Measurements from ENCODE around the gene PCDH9.

The PCDH9 gene

DNA sequence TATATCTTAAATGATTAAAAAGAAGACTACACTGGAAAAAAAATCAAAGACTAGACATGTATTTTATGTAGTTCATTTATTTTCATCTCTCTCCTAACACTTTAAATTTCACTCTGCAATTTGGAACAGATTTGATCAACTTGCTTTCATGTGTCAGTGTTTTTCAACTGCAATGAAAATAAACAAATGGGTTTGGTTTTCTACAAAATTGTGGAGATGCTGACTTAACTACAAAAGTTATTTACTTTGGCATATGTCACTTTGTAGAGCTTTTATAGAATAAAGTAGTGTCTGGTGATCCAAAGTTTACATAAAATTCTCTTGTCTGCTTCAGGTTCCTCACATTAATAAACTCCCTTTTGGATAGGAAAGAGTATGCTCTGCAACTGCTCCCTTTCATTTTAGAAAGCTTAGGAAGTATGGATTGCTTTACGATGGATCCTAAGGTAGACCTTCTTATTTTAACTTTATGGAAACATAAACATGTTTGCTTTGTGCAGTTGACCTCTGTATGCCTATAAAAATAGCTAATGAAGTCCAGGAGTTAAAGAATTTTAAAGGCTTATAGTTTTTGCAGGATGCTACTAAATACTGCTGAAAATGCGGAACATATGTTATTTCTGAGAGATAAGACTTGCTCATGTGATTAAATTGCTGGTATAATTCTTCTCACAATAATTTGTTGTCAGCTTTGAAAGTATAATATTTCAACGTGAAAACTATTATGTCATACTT is 815.9 kb downstream of the PCDH9 start:
- TF ChIP-seq, protein P1, sequence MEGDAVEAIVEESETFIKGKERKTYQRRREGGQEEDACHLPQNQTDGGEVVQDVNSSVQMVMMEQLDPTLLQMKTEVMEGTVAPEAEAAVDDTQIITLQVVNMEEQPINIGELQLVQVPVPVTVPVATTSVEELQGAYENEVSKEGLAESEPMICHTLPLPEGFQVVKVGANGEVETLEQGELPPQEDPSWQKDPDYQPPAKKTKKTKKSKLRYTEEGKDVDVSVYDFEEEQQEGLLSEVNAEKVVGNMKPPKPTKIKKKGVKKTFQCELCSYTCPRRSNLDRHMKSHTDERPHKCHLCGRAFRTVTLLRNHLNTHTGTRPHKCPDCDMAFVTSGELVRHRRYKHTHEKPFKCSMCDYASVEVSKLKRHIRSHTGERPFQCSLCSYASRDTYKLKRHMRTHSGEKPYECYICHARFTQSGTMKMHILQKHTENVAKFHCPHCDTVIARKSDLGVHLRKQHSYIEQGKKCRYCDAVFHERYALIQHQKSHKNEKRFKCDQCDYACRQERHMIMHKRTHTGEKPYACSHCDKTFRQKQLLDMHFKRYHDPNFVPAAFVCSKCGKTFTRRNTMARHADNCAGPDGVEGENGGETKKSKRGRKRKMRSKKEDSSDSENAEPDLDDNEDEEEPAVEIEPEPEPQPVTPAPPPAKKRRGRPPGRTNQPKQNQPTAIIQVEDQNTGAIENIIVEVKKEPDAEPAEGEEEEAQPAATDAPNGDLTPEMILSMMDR (IDR thresholded peaks at IDR 0.05; ENCODE audit: low read depth, low read length), result no peak
- TF ChIP-seq EZH2phosphoT487 (IDR thresholded peaks at IDR 0.05; ENCODE audit: low read depth), result no peak
- H3K9me3 ChIP-seq (ENCODE audit: insufficient read depth, low read length), result no peaks in the 10 kb centered on the region
- H3K4me2 ChIP-seq (ENCODE audit: low read length), result no peak overlapping the region

DNA sequence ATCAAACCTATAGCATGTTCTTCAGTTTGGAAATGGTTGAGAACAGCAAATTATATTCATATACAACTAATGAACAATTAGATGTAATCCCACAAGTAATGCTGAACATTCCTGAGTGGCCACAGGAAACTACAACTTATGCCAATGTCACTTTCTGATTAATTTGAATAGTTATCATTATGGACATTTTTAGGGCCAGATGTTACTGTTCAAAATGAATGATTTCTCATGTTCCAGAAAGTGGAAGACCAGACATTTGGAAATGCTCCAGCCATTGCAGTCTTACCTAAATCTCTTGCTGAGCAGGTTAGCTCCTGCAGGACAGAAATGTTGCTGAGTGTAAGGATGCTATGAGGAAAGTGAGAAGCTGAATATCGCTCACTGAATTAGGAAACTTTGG is 819.8 kb downstream of the PCDH9 start:
- H4K20me1 ChIP-seq (ENCODE audit: insufficient read depth, low read length), result no peaks in the 10 kb centered on the region
- no peak for TF ChIP-seq EZH2phosphoT487 (IDR thresholded peaks at IDR 0.05; ENCODE audit: low read depth)
- TF ChIP-seq, protein P1 (IDR thresholded peaks at IDR 0.05; ENCODE audit: low read depth, low read length), result no peak
- no peak overlapping the region for H3K4me3 ChIP-seq (ENCODE audit: low read length)
- H3K4me1 ChIP-seq (ENCODE audit: low read length), result no peaks in the 10 kb centered on the region
- no peak overlapping the region for H3K27ac ChIP-seq (ENCODE audit: low read length)
- no peak overlapping the region for H3K9ac ChIP-seq (ENCODE audit: low read length)
- H3K79me2 ChIP-seq (ENCODE audit: low read length), result no peaks in the 10 kb centered on the region
- no peak overlapping the region for H2AFZ ChIP-seq (ENCODE audit: low read depth, low read length)
- no peaks in the 10 kb centered on the region for H3K9me3 ChIP-seq (ENCODE audit: insufficient read depth, low read length)
- no peak overlapping the region for H3K4me2 ChIP-seq (ENCODE audit: low read length)
- H3K27me3 ChIP-seq (ENCODE audit: low read depth, low read length), result no peaks in the 10 kb centered on the region
- no peaks in the 10 kb centered on the region for H3K36me3 ChIP-seq (replicated peaks; ENCODE audit: low read depth, low read length)

More for the DNA sequence above, 815.9 kb downstream of the PCDH9 start:
- no peak overlapping the region for H3K4me3 ChIP-seq (ENCODE audit: low read length)
- no peaks in the 10 kb centered on the region for H3K27me3 ChIP-seq (ENCODE audit: low read depth, low read length)
- H3K9ac ChIP-seq (ENCODE audit: low read length), result no peak overlapping the region
- H3K79me2 ChIP-seq (ENCODE audit: low read length), result no peaks in the 10 kb centered on the region
- no peaks in the 10 kb centered on the region for H3K4me1 ChIP-seq (ENCODE audit: low read length)
- H4K20me1 ChIP-seq (ENCODE audit: insufficient read depth, low read length), result no peaks in the 10 kb centered on the region
- no peak overlapping the region for H3K27ac ChIP-seq (ENCODE audit: low read length)
- no peak overlapping the region for H2AFZ ChIP-seq (ENCODE audit: low read depth, low read length)
- no peaks in the 10 kb centered on the region for H3K36me3 ChIP-seq (replicated peaks; ENCODE audit: low read depth, low read length)

DNA sequence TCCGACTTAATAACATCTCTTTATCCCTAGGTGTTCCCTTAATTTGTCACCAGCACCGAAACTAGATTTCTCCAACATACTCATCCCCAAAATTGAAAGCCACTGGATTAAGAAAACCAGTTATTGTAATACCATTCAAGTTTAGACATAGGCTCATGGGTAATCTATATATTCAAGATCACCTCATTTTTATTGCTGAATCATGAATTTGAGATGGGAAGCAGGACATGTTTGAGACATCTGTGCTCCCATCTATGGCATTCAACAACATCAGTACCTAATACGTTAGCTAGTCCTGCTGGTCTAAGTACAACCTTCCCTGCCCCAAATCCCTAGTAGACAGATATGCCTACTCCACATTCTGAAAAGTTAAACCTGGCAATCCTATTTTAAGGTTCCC is 820.6 kb downstream of the PCDH9 start:
- no peaks in the 10 kb centered on the region for H3K79me2 ChIP-seq (ENCODE audit: low read length)
- TF ChIP-seq EZH2phosphoT487 (IDR thresholded peaks at IDR 0.05; ENCODE audit: low read depth), result no peak
- TF ChIP-seq, protein P1 (IDR thresholded peaks at IDR 0.05; ENCODE audit: low read depth, low read length), result no peak
- no peaks in the 10 kb centered on the region for H3K36me3 ChIP-seq (replicated peaks; ENCODE audit: low read depth, low read length)
- H3K9me3 ChIP-seq (ENCODE audit: insufficient read depth, low read length), result no peaks in the 10 kb centered on the region
- no peaks in the 10 kb centered on the region for H3K27me3 ChIP-seq (ENCODE audit: low read depth, low read length)
- H4K20me1 ChIP-seq (ENCODE audit: insufficient read depth, low read length), result no peaks in the 10 kb centered on the region
- no peak overlapping the region for H2AFZ ChIP-seq (ENCODE audit: low read depth, low read length)
- no peak overlapping the region for H3K4me2 ChIP-seq (ENCODE audit: low read length)
- no peak overlapping the region for H3K9ac ChIP-seq (ENCODE audit: low read length)
- H3K27ac ChIP-seq (ENCODE audit: low read length), result no peak overlapping the region
- no peaks in the 10 kb centered on the region for H3K4me1 ChIP-seq (ENCODE audit: low read length)
- H3K4me3 ChIP-seq (ENCODE audit: low read length), result no peak overlapping the region

DNA sequence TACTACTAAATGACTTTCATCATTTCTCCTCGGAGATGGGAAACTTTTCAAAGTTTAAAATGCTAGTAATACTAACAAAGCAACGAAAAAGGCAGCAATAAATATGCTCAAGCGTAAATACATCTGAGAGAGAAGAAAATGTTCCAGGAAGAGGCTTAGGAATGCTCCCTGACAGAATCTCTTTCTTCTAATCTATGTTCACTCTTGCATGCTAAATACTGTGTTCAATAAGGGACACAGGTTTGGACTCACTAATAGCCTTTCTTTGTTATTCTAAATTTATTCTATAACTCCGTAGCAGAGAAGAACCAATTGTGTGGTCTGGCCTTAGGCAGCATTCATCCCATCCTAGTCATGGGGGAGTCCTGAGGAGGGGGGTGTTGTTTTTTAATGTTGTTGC is 823.0 kb downstream of the PCDH9 start:
- H3K4me3 ChIP-seq (ENCODE audit: low read length), result no peak overlapping the region
- H2AFZ ChIP-seq (ENCODE audit: low read depth, low read length), result peak overlapping the region; percentile 12; the same call in 1 of the 2 replicates

More for the DNA sequence above, 823.0 kb downstream of the PCDH9 start:
- TF ChIP-seq EZH2phosphoT487 (IDR thresholded peaks at IDR 0.05; ENCODE audit: low read depth), result no peak
- TF ChIP-seq, protein P1 (IDR thresholded peaks at IDR 0.05; ENCODE audit: low read depth, low read length), result no peak
- Histone ChIP-seq H3K27me3 (ENCODE audit: low read depth, low read length) (no peaks in the 10 kb centered on the region), H3K9me3 (ENCODE audit: insufficient read depth, low read length) (no peaks in the 10 kb centered on the region), H3K4me1 (ENCODE audit: low read length) (no peaks in the 10 kb centered on the region), H4K20me1 (ENCODE audit: insufficient read depth, low read length) (no peaks in the 10 kb centered on the region), H3K27ac (ENCODE audit: low read length) (no peak overlapping the region), H3K36me3 (replicated peaks; ENCODE audit: low read depth, low read length) (no peaks in the 10 kb centered on the region), H3K4me2 (ENCODE audit: low read length) (no peak overlapping the region), H3K9ac (ENCODE audit: low read length) (no peak overlapping the region), H3K79me2 (ENCODE audit: low read length) (no peaks in the 10 kb centered on the region)

Measured in OCI-LY3 (cell line).